ENCODE measurements around the gene AURKAIP1.
"Not testable (repeated sequence)": the region's sequence is repeated elsewhere in the genome, so short reads cannot be mapped to it uniquely, and the experiment has no call there.

Gene AURKAIP1

DNA sequence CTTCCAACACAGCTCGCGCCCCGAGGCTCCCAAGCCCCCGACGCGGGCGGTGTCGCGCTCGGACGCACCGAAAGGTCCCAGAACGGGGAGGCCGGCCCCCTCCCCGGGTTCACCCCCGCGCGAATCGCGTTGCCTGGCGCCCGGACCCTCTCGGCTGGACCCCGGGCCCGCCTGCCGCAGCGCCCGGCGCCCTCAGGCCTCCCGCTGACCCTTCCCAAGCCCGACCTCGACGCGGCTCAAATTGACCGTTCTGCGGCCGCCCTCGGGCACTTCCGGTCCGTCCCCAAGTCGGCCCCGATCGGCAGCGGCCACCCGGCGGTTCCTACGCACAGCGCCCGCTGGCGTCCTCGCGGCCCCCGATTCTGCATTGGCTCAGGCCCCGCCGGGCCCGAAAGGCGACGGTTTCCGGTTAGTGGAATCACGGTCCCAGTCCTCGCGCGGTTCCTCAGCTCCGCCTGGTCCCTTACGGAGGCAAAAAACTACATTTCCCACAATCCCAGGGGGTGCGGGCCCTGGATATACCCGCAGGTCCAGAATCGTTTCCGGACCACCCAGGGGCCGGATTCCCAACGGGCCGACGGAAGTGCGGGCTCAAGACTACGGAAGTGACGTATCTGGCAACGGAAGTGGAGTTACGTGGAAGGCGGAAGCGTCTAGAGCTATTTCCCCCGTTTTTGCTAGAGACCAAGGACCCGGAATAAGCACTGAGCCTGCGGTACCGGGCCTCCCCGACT lies at the start of gene AURKAIP1:
TSS of gene AURKAIP1 (minus strand) at position 279 of the 734 bp plus-strand sequence. CDS start 451 bp downstream, outside the sequence.
- DNase-seq, result peak; percentile 100

DNA sequence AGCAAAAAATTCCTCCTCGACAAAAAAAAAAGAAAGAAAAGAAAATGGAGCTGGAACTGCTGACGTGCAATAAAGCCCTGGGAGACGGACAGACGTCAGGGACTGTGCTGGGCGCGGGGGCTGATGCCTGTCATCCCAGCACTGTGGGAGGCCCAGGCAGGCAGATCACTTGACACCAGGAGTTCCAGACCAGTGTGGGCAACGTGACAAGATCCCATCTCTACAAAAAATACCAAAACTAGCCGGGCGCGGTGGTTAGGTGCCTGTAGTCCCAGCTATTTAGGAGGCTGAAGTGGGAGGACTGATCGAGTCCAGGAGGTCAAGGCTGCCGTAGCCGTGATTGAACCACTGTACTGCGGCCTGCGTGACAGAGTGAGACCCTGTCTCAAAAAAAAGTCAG lies 49.7 kb upstream of the AURKAIP1 start:
- no peak for DNase-seq

DNA sequence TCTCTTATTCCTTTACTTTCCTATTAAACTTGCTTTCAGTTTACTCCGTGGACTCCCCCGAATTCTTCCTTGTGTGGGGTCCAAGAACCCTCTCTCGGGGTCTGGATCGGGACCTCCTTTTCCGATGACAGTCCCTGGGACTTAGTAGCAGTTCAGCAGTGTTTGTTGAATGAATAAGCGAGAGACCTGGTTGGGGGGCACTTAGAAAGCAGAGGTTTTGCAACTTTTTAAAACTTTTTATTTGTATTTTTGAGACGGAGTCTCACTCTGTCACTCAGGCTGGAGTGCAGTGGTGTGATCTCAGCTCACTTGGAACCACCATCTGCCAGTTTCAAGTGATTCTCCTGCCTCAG lies 48.2 kb upstream of the AURKAIP1 start:
- DNase-seq, result no peak

DNA sequence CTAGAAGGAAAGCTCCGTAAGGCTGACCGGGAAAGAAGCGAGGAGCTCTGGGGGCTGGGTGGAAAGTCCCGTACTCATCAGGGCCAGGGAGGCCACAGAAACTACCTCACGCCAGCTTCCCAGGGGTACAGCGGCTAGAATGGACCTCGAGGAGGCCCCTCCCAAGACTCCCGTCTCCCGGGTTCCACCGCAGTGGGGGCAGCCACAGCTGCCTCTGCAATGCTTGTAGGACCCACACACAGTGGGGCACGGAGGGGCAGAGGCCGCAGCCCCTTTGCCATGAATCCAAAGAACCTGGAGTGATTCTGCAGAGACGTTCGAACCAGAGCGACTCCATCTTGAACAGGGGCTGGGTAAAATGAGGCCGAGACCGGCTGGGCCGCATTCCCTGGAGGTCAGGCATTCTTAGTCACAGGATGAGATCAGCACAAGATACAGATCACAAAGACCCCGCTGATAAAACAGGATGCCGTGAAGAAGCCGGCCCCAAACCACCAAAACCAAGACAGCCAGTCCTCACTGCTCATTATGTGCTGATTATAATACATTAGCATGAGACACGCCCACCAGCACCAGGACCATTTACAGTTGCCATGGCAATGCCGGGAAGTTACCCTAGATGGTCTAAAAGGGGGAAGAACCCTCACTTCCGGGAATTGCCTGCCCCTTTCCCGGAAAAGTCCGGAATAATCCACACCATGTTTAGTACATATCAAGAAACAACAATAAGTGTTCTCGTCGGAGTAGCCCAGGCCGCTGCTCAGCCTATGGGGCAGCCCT lies 47.6 kb upstream of the AURKAIP1 start:
- DNase-seq, result no peak

DNA sequence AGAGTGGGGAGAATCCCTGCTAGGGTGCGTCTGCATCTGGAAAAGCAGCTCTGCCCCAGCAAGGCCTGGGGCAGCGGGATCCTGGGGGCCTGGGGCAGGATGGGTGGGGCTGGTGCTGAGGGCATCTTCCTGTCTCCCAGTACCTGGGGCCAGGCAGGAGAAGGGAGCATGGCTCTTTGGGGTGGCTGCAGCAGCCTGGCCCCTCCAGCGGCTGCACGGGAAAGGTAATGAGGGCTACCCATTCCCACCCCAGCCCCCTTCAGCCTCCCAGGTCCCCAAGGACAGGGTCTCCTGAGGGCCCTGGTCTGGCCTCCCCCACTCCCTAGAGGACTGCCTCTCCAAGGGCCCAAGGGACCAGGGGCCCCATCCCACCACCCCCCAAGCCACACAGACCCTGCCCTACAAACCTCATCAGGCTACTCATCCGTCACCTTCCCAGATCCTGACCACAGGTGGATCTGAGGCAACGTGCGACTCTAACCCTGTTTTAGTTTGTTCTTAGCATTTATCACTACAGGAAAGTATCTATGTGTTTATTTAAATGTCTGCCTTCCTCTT lies 47.0 kb upstream of the AURKAIP1 start:
- no peak for DNase-seq

DNA sequence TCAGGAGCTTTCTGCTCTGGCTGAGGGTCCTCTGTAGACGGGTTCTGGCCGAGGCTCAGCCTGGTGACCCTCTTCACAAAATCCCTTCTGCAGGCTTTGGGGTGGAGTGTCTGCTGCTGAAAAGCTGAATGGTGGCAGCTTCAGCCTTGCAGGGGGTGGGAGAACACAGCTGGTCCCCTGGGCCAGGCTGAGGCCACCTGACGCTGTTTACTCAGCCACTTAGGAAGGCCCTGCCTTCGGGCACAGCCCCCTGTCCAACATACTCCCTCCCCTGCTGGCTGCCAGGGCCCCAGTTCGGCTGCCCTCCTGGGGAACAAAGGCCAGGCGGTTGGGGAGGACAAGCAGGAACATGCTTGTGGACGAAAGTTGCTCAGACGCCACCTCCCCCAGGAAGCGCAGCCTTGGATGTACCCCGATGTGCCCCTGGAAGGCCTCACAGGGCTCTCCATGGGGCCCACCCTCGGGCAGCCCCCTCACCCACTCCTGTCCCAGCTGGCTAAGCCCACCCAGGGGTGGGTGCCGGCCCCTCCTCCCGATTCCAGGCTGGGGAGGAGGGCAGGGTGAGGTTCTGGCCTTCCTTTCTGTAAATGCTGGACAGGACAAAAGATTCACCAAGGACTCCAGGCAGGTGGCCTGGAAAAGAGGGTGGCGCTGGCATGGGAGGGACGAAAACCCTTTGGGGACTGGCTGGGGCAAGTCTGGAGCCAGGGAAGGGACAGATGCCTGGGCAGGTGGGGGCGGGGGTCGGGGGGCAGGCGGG lies 46.3 kb upstream of the AURKAIP1 start, which contains the start of gene ANKRD65:
TSS of gene ANKRD65 (minus strand) at position 130 of the 760 bp plus-strand sequence. CDS start 271 bp downstream, outside the sequence.
- no peak for DNase-seq

DNA sequence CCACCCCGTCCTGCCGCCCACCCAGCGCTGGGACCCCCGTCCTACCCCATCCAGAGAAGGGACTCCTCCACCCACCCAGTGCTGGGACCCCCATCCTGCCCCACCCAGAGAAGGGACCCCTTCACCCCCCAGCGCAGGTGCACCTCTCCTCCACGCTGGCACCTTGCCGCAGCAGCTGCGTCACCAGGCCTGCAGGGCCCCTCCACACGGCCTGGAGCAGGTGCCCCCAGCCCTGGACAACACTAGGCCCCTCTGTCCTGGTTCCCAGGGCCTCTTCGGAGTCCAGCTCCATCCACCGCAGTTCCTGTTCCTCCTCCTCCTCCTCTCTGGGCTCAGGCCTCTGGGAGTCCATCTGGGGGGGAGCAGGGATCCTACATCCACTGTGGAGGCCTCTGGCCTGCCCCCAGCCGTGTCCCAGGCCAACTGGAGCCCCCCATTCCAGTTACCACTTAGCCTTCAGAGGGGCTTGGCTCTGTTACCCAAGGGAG lies 45.7 kb upstream of the AURKAIP1 start:
- no peak for DNase-seq

DNA sequence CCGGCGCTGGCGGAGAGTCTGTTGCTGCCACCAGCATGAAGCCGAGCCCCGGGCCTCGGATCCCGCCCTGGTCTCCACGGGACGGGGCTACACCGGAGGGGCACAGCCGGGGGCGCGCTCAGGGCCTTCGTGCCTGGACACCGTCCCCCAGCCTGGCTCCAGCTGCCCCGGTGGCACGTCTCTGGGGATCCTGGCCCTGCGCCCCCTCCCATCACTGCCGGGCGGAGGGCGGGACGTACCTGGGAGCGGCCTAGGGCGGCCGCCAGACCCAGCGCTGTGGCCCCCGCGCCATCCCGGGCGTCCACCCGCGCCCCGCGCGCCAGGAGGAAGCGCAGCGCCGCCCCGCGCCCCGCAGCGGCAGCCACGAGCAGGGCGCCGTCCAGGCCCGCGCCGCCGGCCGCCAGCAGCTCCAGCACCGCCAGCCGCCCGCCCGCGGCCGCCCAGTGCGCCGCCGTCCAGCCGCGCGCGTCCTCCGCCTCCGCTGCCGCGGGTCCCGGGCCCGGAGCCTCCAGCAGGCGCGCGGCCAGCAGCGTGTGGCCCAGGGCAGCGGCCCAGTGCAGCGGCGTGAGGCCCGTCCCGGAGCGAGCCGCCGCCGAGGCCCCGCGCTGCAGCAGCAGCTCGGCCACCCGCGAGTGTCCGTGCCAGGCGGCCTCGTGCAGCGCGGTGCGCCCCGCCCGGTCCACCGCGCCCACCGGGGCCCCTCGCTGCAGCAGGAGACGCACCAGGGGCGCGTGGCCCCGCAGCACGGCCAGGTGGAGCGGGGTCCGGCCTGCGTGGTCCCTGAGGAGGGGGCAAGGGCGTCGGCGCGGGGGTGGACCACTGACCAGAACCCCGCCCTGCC lies 45.0 kb upstream of the AURKAIP1 start:
- no peak for DNase-seq

DNA sequence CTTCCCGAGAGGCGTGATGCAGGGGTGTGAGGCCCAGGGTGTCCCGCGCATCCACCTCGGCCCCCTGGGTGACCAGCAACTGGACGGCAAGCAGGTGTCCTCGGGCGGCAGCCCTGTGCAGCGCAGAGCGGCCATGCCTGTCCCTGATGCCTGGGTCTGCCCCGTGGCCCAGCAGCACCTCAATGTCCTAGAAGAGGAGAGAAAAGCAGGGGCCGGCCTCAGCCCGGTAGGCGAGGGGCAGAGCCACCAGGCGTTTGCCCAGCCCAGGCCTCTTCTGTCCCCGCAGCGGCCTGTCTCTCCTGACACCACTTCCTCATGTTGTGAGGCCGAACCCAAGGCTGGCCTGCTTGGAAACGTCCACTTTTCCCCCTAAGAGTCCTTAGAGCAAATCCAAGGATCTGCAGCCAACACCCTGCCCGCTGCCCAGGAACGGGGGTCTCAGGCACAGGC lies 44.4 kb upstream of the AURKAIP1 start:
- DNase-seq, result no peak

DNA sequence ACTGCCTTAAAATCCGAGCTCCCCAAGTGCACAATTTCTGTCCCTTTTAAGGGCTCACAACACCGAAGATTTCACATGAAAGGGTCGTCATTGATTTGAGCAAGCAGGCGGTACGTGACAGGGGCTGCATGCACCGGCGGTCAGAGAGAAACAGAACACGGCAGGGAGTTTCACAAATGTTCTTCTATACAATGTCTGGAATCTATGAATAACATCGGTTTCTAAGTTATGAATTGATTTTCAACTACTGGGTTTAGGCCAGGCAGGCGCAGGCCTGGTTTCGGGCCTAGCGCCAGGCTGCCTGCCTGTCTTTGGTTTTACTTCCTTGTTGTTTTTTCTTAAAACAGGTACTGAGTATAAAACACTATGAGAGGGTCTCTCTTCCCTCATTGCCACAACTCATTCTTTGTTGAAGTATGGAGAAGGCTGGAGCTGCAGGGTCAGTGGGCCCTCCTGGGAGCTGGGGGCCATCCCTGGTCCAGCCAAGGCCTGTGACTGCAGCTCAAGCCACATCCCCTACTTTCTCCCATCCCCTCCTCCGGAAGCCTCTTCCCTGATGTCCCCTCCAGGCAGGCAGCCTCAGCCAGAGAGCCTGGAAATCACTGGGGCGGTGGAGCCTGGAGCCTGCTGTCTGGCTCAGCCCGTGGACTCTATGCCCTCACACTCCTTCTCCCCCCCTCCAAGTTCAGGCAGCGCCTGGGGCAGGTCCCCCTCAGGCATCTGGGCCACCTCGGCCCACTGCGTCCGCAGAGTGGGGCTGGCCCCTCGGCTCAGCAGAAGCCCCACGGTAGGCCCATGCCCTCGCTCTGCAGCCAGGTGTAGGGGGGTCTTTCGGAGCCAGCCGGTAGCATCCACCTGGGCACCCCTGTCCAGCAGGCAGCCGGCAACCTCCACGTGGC lies 43.7 kb upstream of the AURKAIP1 start:
- DNase-seq, result no peak

DNA sequence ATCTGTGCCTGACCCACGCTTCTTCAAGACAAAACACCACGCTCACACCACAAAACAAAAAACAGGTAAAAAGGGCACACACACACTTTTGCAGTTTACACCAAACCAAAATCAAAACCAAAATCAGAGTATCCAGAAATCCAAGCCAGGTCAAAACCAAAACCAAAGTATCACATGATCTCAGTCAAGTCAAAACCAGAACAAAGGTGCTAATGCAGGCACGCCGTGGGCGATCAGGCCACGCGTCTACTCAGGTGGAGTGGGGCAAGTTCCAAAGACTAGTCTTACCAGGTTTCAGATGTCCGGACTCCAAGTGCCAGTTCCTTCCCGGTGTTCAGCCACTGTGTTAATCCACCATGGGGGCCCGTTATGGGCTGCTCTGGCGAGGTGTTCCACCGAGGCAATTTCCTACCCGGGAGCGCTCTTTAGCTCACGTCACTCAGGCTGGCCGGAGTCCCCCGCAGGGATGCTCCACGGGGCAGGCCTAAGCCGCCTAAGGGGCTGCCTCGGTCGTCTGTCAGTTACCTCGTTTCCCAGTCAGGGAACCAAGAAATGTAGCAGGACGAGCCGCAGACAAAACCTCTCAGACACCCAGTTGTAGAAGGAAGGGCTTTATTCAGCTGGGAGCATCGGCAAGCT lies 42.9 kb upstream of the AURKAIP1 start:
- DNase-seq, result not testable (repeated sequence)

DNA sequence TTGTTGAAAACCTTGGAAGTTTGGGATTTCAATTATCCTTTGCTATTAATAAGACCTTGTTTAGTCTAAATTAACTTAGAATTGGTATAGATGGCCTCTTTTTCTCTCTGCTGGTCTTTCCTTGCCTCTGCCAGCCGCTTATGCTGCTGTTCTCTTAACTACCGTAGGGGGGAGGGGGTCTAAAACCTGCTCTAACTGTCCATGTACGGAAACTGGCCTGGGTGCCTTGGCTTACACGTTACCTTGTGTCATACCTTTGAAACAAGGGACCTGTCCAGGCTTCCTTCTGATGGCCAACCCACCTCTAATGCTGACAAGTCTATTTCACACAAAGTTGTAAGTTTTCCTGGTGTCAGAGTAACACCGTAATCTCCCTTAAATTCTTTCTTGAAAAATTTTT lies 42.4 kb upstream of the AURKAIP1 start:
- not testable (repeated sequence) for DNase-seq

DNA sequence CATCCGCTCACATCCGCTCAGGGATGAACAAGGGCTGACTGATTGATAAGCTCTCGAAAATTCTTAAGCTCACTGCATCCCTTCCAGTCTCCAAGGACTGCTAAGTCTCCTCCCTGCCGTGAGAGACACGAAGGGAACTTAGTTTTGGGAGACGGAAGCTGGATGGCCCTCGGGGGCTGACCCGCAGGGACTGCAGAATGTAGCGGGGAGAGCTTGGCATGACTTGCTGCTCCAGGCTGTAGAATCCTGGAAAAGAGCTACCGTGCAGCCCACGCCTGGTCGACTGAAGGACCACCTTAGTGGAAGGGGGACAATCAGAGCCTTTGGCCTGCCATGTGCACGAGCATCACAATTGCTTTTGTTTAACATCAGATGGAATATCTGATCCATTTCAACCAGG lies 40.7 kb upstream of the AURKAIP1 start:
- DNase-seq, result no peak

DNA sequence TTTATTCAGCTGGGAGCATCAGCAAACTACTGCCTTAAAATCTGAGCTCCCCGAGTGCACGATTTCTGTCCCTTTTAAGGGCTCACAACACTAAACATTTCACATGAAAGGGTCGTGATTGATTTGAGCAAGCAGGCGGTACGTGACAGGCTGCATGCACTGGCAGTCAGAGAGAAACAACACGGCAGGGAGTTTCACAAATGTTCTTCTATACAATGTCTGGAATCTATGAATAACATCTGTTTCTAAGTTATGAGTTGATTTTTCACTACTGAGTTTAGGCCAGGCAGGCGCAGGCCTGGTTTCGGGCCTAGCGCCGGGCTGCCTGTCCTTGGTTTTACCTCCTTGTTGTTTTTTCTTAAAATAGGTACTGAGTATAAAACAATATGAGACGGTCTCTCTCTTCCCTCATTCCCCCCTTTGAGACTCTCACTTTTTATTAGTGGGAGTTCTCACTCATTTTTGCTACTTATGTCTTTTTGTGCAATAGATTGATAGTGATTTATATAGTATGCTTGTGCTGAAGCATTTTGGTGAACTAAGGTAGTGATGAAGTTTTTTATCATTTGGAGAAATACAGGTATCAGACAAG lies 37.4 kb upstream of the AURKAIP1 start:
- not testable (repeated sequence) for DNase-seq

DNA sequence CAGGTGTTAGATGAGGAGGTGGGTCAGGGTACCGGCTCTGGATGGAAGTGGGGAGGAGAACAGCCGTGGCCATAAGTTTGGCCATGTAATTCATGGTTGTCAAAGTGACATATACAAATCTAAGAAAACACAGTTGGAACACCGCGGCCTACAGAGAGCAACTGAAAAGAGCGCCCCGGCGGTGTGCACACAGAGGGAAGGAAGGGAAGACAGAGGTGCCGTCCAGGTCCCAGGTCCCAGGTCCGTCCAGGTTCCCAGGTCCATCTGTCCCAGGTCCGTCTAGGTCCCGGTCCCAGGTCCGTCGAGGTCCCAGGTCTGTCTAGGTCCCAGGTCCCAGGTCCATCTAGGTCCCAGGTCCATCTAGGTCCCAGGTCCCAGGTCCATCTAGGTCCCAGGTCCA lies 36.6 kb upstream of the AURKAIP1 start:
- no peak for DNase-seq

DNA sequence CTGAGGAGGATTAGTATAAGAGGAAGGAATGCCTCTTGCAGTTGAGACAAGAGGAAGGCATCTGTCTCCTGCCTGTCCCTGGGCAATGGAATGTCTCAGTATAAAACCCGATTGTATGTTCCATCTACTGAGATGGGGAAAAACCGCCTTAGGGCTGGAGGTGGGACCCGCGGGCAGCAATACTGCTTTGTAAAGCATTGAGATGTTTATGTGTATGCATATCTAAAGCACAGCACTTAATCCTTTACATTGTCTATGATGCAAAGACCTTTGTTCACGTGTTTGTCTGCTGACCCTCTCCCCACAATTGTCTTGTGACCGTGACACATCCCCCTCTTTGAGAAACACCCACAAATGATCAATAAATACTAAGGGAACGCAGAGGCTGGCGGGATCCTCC lies 35.2 kb upstream of the AURKAIP1 start:
- not testable (repeated sequence) for DNase-seq

DNA sequence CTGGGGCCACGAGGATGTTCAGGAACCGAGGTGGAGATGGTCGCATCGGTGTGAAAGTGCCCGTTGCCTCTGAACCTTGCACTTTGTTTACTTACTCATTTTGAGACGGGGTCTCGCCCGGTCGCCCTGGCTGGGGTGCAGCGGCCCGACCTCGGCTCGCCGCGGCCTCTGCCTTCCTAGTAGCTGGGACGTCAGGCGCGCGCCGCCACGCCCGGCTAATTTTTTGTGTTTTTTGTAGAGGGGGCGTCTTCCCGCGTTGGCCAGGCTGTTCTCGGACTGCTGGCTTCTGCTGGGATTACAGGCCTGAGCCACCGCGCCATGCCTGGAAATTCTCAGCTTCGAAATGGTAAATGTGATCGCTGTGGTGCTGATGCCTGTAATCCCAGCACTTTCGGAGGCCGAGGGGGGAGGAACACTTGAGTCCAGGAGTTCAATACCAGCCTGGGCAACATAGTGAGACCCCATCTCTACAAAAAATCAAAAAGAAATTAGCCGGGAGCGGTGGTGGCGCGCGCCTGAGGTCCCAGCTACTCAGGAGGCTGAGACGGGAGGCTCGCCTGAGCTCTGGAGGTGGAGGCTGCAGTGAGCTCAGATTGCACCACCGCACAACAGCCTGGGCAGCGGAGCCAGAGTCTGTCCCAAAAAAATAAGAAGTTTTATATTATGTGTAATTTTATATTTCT lies 32.8 kb upstream of the AURKAIP1 start:
- peak; percentile 19 for DNase-seq

DNA sequence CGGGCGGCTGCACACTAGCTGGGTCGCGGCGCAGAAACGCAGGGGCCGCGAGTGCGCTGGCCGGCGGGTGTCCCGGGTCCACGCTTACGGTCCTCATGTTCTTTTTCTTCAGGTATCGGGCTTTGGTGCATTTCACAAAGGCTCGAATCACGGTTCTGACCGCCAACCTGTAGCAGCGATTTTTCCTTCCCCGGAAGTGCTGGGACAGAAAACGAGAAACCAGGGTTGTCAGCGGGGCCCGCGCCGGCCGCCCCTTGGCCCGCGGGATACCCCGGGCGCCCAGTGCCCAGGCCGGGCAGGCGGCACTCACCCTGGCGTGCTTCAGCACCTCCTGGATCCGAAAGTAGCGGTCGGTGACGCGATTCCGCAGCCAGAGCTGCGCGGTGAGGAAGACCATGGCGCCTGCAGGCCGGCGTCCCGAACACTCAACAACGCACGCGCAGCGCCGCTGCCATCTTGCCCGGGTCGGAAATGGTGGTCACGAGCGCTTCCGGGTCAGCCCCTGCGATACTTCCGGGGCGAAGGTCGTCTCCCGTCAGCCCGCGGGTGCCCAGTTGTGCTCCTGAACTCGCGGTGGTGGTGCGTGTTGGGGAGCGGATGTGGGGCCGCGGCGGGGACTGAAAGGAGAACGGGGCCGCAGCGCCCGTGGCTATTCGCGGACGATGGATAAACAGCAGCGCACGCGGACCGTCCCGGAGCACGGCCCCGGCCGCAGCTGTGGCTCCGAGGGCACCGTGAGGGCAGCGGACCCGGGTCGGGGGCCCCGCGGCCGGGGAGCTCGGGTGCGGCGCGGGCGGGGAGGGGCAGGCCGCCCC lies 32.0 kb upstream of the AURKAIP1 start, which contains the start of gene MRPL20:
TSS of gene MRPL20 (minus strand) at position 473 of the 815 bp plus-strand sequence. CDS start at position 397, 76 bp downstream.
- DNase-seq, result peak; percentile 95

Data from inflammatory macrophage treated with lipopolysaccharide for 4 hours (primary cell).